Fibroblast of lung (primary cell): ENCODE data around the gene LRRC3B. TPM values are rescaled to one million over a fixed set of nuclear protein-coding genes. Genes with fewer than 3 reads are reported as not detected.

Experiments used
- DNase-seq, 2 donors: peaks; one replicate each; pipeline versions ENCODE4 v3.0.0 to v3.0.0-alpha.2; 2010; ENCODE audit warnings: low read depth in 2 of 2
- H2AFZ ChIP-seq: 2 replicates; pipeline ENCODE4 v1.5.1; 2012; ENCODE audit warnings: low read length, control low read depth, inconsistent platforms
- H3K27ac ChIP-seq: 2 replicates; pipeline ENCODE4 v1.5.1; 2011; ENCODE audit warnings: low read length, control low read depth; ENCODE audit not compliant: insufficient read depth
- H3K27me3 ChIP-seq: 2 replicates; pipeline ENCODE4 v1.5.1; 2011; ENCODE audit warnings: mild to moderate bottlenecking, low read length; ENCODE audit not compliant: control insufficient read depth, insufficient read depth
- H3K36me3 ChIP-seq: 2 replicates; pipeline ENCODE4 v1.5.1; 2011; ENCODE audit warnings: low read length; ENCODE audit not compliant: control insufficient read depth, insufficient read depth
- H3K4me1 ChIP-seq: 2 replicates; pipeline ENCODE4 v1.5.1; 2011; ENCODE audit warnings: low read length; ENCODE audit not compliant: control insufficient read depth, insufficient read depth; ENCODE audit errors: extremely low read depth
- H3K4me2 ChIP-seq: 2 replicates; pipeline ENCODE4 v1.5.1; 2011; ENCODE audit warnings: low read length, control low read depth; ENCODE audit not compliant: insufficient read depth; ENCODE audit errors: extremely low read depth
- H3K4me3 ChIP-seq, 4 experiments: fragments of 200-600 bp in 1 of 4; sonication (generic) in 1 of 4; replicated peaks in 1 of 4; 2 replicates each; pipeline ENCODE4 v1.5.1; 2011 to 2016; ENCODE audit warnings: low read length in 4 of 4, low read depth in 3 of 4, mild to moderate bottlenecking in 3 of 4, control low read depth in 2 of 4, inconsistent platforms in 1 of 4, mixed read lengths in 1 of 4; ENCODE audit not compliant: insufficient read depth in 1 of 4; ENCODE audit errors: control extremely low read depth in 1 of 4
- H3K79me2 ChIP-seq: 2 replicates; pipeline ENCODE4 v1.5.1; 2012; ENCODE audit warnings: mild to moderate bottlenecking, low read length, inconsistent platforms; ENCODE audit not compliant: control insufficient read depth, insufficient read depth
- H3K9ac ChIP-seq: 2 replicates; pipeline ENCODE4 v1.5.1; 2011; ENCODE audit warnings: mild to moderate bottlenecking, low read length, control low read depth; ENCODE audit not compliant: insufficient read depth
- H3K9me3 ChIP-seq: 2 replicates; pipeline ENCODE4 v1.5.1; 2012; ENCODE audit warnings: low read depth, low read length; ENCODE audit not compliant: control insufficient read depth, insufficient read depth
- H4K20me1 ChIP-seq: 2 replicates; pipeline ENCODE4 v1.5.1; 2011; ENCODE audit warnings: low read length; ENCODE audit not compliant: control insufficient read depth, insufficient read depth; ENCODE audit errors: extremely low read depth
- CTCF ChIP-seq, 2 donors: IDR thresholded peaks in 1 of 2; conservative IDR thresholded peaks in 1 of 2; 1 replicate in 1 of 2; 2 replicates in 1 of 2; pipeline ENCODE4 v1.5.1; 2011 to 2012; ENCODE audit warnings: low read length in 2 of 2, control low read depth in 1 of 2, inconsistent platforms in 1 of 2, low read depth in 1 of 2, mild to moderate bottlenecking in 1 of 2
- EZH2 ChIP-seq: IDR thresholded peaks from 2 replicates; pipeline ENCODE4 v1.5.1; 2012; ENCODE audit warnings: low read length, control low read depth, mild to moderate bottlenecking; ENCODE audit errors: missing control alignments
- polyA plus RNA-seq, 2 donors: library from polyadenylated mRNA; depleted of rRNA in 1 of 2; stranded (reverse) in 1 of 2; unstranded in 1 of 2; fragments of >200 nt; gene quantifications; 2 replicates each; pipeline ENCODE4 v1.2.1, GENCODE V29; 2011 to 2012; ENCODE audit warnings: missing spikeins in 1 of 2
- total RNA-seq: library from RNA; depleted of rRNA; stranded (reverse); fragments of >200 nt; gene quantifications from 2 replicates; pipeline ENCODE4 v1.2.1, GENCODE V29; 2014

LRRC3B gene
- total and polyA plus RNA-seq, 2 donors (not counting 1 experiment from before 2014, with no cell fraction given), result not detected

GRCh38 chr3:26668696-26669095 is 46.1 kb downstream of the LRRC3B start:
- TF ChIP-seq EZH2 (no peak), CTCF (conservative IDR thresholded peaks at IDR 0.05 in 1 of 2, IDR thresholded peaks at IDR 0.05 in 1 of 2; ENCODE audit: low read depth in 1 of 2, low read length in 2 of 2) (no peak)
- Histone ChIP-seq H3K27ac (no peak overlapping the region), H3K4me3 (no peak overlapping the region)

GRCh38 chr3:26675336-26675735 is 52.8 kb downstream of the LRRC3B start:
- no peak for DNase-seq
- TF ChIP-seq CTCF (conservative IDR thresholded peaks at IDR 0.05 in 1 of 2, IDR thresholded peaks at IDR 0.05 in 1 of 2; ENCODE audit: low read depth in 1 of 2, low read length in 2 of 2) (no peak), EZH2 (no peak)

More at GRCh38 chr3:26668696-26669095, 46.1 kb downstream of the LRRC3B start:
- Histone ChIP-seq H3K36me3 (no peaks in the 10 kb centered on the region), H3K27me3 (no peaks in the 10 kb centered on the region), H3K9me3 (no peaks in the 10 kb centered on the region), H3K4me2 (no peak overlapping the region), H3K79me2 (no peaks in the 10 kb centered on the region), H2AFZ (no peak overlapping the region), H3K4me1 (no peaks in the 10 kb centered on the region), H4K20me1 (no peaks in the 10 kb centered on the region), H3K9ac (no peak overlapping the region)
- no peak for DNase-seq

GRCh38 chr3:26681632-26682031 is 59.1 kb downstream of the LRRC3B start:
- TF ChIP-seq CTCF (conservative IDR thresholded peaks at IDR 0.05 in 1 of 2, IDR thresholded peaks at IDR 0.05 in 1 of 2; ENCODE audit: low read depth in 1 of 2, low read length in 2 of 2) (no peak), EZH2 (no peak)
- Histone ChIP-seq H3K79me2 (no peaks in the 10 kb centered on the region), H3K27me3 (no peaks in the 10 kb centered on the region), H3K4me1 (no peaks in the 10 kb centered on the region), H3K27ac (no peak overlapping the region), H3K9ac (no peak overlapping the region), H3K36me3 (no peaks in the 10 kb centered on the region), H4K20me1 (no peaks in the 10 kb centered on the region), H3K4me2 (no peak overlapping the region), H2AFZ (no peak overlapping the region), H3K4me3 (no peak overlapping the region), H3K9me3 (no peaks in the 10 kb centered on the region)
- no peak for DNase-seq

More at GRCh38 chr3:26675336-26675735, 52.8 kb downstream of the LRRC3B start:
- Histone ChIP-seq H3K9ac (no peak overlapping the region), H3K4me3 (no peak overlapping the region), H3K4me1 (no peaks in the 10 kb centered on the region), H3K4me2 (no peak overlapping the region), H2AFZ (no peak overlapping the region), H3K79me2 (no peaks in the 10 kb centered on the region), H3K27me3 (no peaks in the 10 kb centered on the region), H3K36me3 (no peaks in the 10 kb centered on the region), H3K9me3 (no peaks in the 10 kb centered on the region), H4K20me1 (no peaks in the 10 kb centered on the region), H3K27ac (no peak overlapping the region)
